HG03575 (cell line): ENCODE results near the gene TMEM128.
A peak's percentile ranks its signal among the peaks of the same experiment; 100 is the strongest.

Experiments
- ATAC-seq: cut with Tn5 transposase; IDR thresholded peaks from one replicate; pipeline ENCODE4 v1.9.1; 2021; ENCODE audit not compliant: unreplicated experiment, insufficient number of reproducible peaks, low FRiP score; ENCODE audit errors: extremely low read depth

TMEM128 gene, protein sequence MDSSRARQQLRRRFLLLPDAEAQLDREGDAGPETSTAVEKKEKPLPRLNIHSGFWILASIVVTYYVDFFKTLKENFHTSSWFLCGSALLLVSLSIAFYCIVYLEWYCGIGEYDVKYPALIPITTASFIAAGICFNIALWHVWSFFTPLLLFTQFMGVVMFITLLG

DNA sequence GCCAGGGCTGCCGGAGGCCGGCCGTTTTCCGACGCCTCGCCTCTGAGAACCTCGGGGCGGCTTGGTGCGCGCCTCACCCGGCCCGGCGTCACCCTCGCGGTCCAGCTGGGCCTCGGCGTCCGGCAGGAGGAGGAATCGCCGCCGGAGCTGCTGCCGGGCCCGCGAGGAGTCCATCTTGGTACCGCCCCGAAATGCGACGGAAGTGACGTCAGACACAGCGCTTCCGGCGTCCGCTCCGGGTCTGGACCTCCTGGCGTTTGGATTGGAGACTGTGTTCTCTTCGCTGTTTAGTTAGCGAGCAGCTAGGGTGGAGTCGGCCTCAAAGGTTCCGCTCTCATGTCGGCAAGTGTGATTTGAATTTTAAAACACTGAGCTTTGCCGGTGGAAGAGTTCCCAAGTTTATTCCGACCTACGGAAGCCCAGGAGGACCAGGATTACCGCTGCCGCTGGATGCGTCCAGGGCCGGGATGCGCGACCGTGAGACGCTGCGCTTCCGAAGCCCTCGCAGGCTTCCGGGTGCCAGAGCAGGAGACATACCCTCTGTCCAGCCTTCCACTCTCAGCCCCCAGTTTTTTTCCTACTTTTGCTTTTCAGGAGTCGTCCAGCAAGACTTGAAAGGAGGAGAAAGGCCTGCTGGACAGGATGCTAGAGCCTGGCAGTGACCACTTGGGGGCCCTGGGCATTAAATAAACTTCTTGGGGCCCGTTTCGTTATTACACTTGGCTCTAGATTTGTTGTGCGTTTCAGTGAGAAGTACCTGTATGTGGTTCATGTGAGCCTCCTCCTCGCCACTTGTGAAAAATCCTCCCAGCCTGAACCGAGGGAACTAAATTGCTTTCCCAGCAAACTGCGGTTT lies at the start of gene TMEM128:
Gene TMEM128, minus strand, starts transcription at position 195 of the 856 bp plus-strand sequence. Its CDS starts 21 bp downstream, at position 174.
- peak; percentile 86 for ATAC-seq

DNA sequence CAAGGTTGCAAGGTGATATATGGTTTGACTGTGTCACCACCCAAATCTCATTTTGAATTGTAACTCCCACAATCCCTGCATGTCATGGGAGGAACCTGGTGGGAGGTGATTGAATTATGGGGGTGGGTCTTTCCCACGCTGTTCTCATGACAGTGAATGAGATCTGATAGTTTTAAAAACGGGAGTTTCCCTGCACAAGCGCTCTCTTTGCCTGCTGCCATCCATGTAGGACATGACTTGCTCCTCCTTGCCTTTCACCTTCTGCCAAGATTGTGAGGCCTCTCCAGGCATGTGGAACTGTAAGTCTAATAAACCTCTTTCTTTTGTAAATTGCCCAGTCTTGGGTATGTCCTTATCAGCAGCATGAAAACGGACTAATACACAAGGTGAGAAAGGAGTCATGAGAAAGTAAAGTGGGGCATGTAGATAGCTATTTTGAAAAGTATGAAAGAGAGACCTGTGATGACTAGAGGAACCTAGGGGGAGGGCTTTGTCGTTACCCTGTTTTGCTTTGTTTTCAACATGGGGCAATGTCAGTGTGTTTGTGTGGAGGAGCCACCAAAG lies 48.3 kb upstream of the TMEM128 start:
- no peak for ATAC-seq

DNA sequence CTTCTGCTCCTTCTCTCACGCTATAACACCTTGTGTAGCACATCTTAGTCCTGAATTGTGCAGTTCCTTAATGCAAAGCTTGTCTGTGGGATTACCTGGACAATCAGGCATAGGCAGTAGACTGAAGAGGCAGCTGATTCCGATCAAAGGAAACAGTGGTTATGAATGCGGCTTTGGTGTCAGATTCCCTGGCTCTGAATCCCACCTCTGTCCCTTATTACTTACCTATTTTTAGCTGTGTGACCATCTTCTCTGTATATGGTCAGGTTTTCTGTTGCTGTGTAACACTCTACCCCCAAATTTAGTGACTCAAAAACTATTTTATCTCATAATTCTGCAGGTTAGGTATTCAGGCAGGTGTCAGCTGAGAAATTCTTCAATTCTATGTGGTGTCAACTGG lies 45.3 kb upstream of the TMEM128 start:
- ATAC-seq: no peak

DNA sequence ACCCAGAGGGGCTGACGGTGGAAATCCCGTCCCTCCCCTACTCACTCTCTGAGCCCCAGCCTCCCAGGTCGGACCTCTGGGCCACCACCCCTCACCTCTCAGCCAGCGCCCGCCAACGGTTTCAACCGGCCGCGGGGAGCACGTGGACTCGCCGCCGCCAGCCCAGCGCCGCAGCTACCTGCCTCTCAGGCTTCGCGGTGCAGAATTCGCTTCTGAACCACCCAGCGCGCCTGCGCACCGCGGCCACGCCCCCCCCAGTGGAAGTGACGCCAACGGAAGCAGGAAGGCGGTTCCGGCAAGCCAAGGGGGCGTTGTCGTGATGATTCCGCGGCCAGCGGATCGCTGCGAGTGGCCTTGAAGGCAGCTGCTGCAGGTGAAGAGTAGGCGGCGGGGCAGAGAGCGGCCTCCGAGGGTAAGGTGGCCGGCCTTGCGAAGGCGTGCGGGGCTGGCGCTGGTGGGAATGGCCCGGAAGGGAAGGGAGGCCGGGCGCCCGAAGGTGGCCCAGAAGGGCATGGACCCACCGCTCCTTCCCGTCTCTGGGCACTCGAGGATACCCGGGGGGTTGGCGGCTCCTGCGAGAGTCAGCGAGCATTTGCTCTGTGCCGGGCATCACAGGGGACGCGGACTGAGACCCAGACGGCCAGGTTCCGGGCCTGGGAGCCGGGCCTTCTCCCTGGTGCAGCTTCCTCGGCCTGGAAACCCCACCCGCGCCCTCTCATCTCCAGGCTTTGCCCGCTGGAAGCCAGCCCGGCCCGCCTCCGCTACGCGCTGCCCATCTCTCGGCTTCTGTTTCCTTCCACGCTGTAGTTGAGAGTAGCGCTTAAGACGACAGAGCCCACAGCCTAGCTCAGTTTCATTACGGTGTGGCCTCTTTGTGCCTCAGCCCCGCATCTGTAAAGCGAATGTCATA lies 42.2 kb upstream of the TMEM128 start, which contains the start of the genes LYAR and ZBTB49:
Gene LYAR, minus strand, starts transcription at position 214 of the 910 bp plus-strand sequence. CDS start 6,412 bp downstream, outside the sequence.
Gene ZBTB49, plus strand, starts transcription at position 311 of the 910 bp plus-strand sequence. CDS start 9,695 bp downstream, outside the sequence.
- ATAC-seq: no peak

DNA sequence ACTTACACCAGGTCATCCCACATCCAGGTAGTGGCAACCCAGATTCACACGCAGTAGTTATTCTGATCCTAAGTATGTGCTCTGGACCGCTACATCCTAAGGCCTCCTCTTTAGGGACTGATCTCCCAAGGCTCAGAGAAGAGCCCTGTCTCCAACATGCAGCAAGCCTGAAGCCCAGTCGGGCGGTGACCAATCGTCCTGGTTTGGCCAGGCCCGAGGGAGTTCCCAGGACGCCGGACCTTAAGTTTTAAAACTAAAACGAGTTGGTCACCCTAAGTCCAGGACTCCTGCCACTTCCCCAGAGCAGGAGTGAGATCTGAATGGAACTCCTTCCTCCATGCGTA lies 41.5 kb upstream of the TMEM128 start:
- ATAC-seq: no peak

DNA sequence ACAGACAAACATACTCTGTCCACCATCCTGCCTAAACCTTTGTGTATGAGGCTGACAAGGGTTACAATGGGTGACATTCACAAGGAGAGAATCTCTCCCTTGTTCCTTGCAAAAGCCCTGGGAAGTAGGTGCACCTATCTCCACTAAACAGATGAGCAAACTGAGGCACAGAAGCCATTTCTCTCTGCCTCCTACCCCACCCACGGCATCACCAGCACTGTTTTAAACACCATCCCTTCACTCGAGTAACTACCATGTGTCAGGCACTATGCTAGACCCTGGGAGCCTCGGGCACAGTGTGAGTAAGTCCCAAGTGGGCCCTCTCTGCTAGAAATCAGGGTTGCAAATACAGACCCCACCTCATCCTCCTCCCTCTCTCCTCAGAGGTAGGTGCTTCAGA lies 41.0 kb upstream of the TMEM128 start:
- ATAC-seq: no peak

DNA sequence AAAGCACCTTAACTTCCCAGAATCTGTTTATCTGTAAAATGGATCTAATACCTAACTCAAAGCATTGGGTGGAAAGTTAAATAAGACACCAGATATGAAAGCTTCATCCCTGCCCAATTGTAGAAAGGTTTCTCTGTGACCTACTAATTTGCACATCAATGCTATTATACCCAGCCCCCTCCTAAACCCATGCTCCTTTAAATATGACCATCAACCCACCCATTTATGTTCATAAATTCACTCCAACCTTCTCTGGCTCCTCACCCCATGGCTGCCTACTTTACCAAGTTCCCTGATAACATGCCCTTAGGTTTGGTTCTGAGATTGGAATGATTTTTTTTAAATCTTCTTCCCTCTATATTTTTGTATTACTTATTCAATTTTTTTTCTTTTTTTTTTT lies 40.1 kb upstream of the TMEM128 start:
- no peak for ATAC-seq

DNA sequence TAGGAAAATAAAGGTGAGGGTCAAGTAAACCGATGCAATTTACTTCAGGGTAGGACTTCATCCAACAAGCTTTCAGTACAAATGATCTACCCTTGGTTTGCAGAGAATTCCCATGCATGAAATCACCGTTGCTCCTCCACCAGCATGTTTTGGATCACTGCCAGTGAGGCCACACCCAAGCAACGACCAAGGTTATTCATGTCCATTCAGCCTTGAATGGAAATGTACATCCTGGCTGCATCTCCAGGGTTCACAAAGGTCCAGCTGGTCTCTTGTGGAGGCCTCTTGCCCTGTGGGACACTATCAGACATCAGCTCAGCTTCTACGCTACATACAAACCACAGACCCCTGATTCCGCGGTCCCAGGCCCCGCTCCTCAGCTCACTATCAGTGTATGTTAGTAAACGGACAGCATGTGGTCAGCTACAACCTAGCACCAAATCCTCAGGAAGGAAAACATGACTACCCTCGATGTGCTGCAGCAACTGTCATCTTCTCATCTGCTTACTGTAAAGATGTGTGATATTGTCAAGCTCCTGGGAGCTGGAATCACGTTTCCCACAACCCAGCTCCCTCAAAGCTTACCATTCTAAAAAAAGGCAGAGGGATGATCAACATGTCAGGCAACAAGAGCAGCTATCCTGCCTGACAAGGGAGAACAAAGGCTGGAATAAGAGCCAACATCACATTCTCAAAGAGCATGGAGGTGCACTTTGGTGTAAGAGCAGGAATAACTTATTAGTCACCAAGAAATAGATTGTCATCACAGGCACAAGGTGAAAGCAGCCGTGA lies 37.0 kb upstream of the TMEM128 start:
- no peak for ATAC-seq

DNA sequence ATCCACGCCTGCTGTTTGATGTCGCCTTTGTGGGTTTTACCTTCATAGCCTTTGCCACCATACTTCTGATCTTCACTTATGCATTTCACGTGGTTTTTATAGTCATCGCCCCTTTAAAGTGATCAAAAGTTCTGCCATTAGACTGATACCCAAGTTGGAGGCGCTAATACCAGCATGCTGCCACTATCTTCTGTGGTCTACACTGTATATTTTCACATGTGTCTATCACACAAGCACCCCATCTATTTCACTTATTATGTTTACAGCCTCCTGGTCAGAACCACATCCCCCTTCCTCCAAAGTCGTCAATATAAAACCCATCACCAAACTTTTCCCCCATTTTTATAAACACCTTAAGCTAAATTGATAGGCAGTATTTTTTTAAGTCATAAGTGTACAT lies 33.8 kb upstream of the TMEM128 start:
- no peak for ATAC-seq

DNA sequence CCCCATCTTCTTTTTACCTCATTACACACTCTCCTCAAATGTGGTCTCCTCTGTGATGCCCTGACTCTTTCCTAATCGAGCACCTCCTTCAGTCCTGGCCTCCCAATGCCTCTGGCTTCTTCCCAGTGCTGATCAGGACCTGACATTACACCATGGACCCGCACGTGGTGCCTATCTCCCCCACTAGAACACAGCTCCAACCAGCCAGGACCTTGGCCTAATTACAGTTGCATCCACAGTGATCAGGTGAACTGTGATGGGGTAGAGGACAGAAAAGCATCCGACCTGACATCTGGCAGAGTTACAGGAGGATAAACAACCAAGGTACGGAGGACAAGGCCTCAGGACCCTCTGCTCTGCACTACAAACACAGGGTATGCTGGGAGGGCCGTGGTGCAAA lies 29.5 kb upstream of the TMEM128 start:
- no peak for ATAC-seq

DNA sequence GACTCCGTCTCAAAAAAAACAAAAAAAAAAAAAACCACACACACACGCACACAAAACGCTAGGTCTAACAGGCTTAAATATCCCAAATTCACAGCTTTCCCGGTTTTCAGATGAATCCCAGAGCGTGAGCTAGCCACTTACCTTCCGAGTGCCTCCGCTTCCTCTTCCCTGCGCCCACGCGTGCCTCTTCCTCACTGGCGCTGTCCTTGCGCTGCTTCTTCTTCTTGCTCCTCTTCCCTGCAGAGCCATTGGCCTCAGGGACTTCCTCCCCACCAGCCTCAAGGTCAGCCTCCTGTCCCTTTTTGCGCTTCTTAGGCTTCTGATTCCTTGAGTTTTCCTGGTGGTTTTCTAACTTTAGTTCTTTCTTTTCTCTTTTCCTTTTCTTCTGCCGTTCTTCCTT lies 26.2 kb upstream of the TMEM128 start:
- ATAC-seq: no peak

DNA sequence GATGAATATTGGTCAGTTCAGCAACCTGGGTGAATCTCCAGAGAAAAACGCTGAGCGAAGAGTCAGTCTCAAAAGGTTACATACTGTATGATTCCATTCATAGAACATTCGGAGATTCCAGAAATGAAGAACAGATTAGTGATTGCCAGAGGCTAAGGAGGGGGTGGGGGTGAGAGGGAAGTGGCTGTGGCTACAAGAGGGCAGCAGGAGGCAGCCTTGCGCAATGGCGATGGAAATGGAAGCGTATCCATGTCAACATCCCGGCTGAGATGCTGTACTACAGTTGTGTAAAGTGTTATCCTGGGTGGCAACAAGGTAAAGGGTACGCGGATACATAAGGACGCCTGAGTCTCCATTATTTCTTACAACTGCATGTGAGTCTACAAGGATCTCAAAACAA lies 23.9 kb upstream of the TMEM128 start:
- no peak for ATAC-seq

DNA sequence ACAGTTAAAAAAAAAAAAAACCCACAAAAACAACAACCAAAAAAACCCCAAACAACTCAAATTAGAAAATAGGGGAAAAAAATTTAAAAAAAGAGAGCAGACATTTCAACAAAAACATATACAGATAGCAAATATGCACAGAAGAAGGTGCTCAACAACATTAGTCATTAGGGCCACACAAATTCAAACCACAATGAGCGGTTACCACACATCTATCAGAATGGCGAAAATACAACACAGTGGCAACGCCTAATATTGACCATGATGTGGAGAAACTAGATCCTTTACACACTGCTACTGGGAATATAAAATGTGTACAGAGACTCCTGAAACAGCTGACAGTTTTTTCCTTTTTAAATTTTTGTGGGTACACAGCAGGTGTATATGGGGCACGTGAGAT lies 22.5 kb upstream of the TMEM128 start:
- ATAC-seq: no peak

DNA sequence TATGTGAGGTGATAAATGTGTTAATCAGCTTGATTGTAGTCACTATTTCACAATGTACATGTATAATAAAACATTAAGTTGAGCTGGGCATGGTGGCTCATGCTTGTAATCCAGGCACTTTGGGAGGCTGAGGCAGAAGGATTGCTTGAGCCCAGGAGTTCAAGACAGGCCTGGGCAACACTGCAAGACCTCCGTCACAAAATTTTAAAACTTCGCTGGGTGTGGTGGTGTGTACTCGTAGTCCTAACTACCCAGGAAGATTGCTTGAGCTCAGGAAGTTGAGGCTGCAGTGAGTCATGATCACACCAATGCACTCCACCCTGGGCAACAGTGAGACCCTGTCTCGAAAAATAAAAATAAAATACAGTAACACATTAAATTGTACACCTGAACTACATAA lies 21.8 kb upstream of the TMEM128 start:
- no peak for ATAC-seq

DNA sequence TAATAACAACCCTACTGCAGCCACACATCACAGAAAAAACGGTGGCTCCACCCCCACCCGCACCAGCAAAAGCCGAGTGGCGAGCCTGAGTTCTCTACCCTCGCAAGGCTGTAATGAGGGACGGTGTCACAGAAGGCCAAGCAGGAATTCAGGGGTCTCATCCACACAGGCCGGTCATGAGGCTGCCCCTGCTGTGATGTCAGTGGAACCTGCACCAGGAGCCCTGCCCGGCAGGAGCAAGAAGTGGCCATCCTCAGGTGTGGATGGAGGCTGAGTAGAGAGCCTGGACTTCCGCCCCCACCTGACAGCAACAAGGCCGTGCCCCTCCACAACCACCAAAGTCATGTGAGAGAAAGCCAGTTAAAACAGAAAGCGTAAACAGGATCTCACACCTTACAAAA lies 21.3 kb upstream of the TMEM128 start:
- ATAC-seq: no peak

DNA sequence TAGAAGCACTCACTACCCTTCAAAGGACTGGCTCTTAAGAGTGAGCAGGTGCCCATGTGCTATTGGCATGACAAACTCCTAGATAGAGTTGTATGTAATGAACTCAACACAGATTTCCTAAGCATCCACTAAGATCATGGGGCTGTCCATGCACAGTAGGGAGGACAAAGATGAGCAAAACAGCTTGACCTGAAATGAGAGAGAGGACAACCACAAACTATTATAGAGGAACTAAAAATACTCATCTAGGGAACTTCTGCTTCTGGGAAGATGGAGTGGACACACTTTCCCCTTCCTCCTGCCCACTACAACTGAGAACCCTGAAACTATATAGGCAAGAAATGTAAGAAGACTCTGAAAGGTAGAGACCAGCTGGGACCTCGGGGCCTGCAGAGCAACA lies 20.8 kb upstream of the TMEM128 start:
- ATAC-seq: no peak

DNA sequence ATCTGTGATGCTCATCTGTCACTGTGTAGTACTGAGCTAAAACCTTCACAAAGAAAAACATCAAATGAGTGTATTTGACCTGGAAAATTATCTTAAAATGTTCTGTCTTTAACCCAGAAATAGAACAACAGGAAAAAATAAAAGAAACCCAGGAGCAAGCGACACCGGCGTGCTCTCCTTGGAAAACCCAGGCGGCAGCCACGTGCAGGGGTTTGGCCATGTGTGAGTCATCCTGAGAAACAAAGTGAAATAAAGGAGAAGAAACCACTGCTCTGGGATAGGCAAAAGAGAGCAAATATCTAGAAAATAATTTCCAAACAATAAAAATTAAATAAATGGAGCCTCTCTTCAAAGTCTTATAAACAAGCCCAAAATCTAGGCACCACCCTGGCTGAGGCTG lies 20.0 kb upstream of the TMEM128 start:
- ATAC-seq: no peak

DNA sequence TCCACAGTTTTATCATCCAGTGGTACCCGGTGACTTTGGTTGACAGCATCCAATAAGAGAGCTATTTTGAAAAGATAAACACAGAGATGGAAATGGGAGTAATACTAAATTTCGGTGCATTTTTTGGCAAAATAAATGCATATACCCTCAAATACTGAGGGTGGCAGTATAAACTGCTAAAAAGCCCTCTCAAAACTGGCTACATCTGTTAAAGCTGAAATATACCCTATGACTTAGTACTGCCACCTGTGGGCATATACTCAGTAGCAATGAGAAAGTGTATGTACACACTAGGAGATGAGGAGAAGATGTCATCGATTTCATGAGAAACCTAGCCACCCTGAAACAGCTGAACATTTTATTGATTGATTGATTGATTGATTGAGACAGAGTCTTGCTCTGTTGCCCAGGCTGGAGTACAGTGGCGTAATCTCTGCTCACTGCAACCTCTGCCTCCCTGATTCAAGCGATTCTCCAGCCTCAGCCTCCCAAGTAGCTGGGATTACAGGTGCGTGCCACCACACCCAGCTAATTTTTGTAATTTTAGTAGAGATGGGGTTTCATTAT lies 12.2 kb upstream of the TMEM128 start:
- ATAC-seq: no peak
